ENCODE results near the gene SLC11A2.
"Not testable (repeated sequence)": the region's sequence is repeated elsewhere in the genome, so short reads cannot be mapped to it uniquely, and the experiment has no call there.

The SLC11A2 gene

GRCh38 chr12:50954789-50955188 is 71.4 kb downstream of the SLC11A2 start:
- not testable (repeated sequence) for DNase-seq; H3K27me3 ChIP-seq (replicated peaks; ENCODE audit: control insufficient read depth, insufficient read depth, low read length, poor library complexity, severe bottlenecking); H3K36me3 ChIP-seq (ENCODE audit: control insufficient read depth, insufficient read depth, low read length); H3K9me3 ChIP-seq (ENCODE audit: control insufficient read depth, low read length); H3K4me1 ChIP-seq (ENCODE audit: control insufficient read depth, insufficient read depth, low read length, poor library complexity, severe bottlenecking); H3K4me3 ChIP-seq (ENCODE audit: insufficient read depth, low read depth, low read length, poor library complexity, severe bottlenecking); H3K27ac ChIP-seq (ENCODE audit: insufficient read depth, low read length, poor library complexity, severe bottlenecking)

DNA sequence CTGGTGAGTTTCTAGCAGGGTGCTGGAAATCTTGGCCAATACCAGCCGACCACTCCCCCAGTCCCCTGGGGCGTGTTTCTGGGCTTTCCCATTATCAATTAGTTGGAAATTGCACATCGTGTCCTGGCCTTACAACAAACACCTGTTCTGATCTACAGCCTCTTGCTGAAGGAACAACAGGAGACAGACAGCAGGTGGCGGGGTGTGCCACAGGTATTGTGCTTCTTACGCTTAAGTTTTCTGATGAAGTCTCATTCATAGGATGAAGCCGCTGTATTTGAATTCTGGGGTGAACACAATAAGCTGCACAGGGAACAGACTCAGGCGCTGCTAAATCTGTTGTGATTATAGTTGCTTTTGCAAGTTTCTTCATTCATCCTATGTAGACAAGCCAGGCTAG is 73.1 kb downstream of the SLC11A2 start:
- Histone ChIP-seq H3K9me3 (ENCODE audit: control insufficient read depth, low read length) (no peaks in the 10 kb centered on the region), H3K4me3 (ENCODE audit: insufficient read depth, low read depth, low read length, poor library complexity, severe bottlenecking) (no peak overlapping the region), H3K4me1 (ENCODE audit: control insufficient read depth, insufficient read depth, low read length, poor library complexity, severe bottlenecking) (no peaks in the 10 kb centered on the region), H3K36me3 (ENCODE audit: control insufficient read depth, insufficient read depth, low read length) (no peaks in the 10 kb centered on the region), H3K27ac (ENCODE audit: insufficient read depth, low read length, poor library complexity, severe bottlenecking) (no peak overlapping the region), H3K27me3 (replicated peaks; ENCODE audit: control insufficient read depth, insufficient read depth, low read length, poor library complexity, severe bottlenecking) (no peaks in the 10 kb centered on the region)
- DNase-seq: no peak

- Histone ChIP-seq H3K36me3 (ENCODE audit: control insufficient read depth, insufficient read depth, low read length) (no peaks in the 10 kb centered on the region), H3K27me3 (replicated peaks; ENCODE audit: control insufficient read depth, insufficient read depth, low read length, poor library complexity, severe bottlenecking) (no peaks in the 10 kb centered on the region), H3K4me1 (ENCODE audit: control insufficient read depth, insufficient read depth, low read length, poor library complexity, severe bottlenecking) (no peaks in the 10 kb centered on the region), H3K9me3 (ENCODE audit: control insufficient read depth, low read length) (no peaks in the 10 kb centered on the region), H3K27ac (ENCODE audit: insufficient read depth, low read length, poor library complexity, severe bottlenecking) (no peak within 1 kb of the TSS), H3K4me3 (ENCODE audit: insufficient read depth, low read depth, low read length, poor library complexity, severe bottlenecking) (no peak within 1 kb of the TSS)
- no peak for DNase-seq
These were observed 73.7 kb downstream of the SLC11A2 start, which contains the start of gene HIGD1C for GRCh38 chr12:50952510-50952909. TSS of gene HIGD1C (plus strand) at chr12:50952544. CDS start at chr12:50953999, 1,455 bp downstream.

DNA sequence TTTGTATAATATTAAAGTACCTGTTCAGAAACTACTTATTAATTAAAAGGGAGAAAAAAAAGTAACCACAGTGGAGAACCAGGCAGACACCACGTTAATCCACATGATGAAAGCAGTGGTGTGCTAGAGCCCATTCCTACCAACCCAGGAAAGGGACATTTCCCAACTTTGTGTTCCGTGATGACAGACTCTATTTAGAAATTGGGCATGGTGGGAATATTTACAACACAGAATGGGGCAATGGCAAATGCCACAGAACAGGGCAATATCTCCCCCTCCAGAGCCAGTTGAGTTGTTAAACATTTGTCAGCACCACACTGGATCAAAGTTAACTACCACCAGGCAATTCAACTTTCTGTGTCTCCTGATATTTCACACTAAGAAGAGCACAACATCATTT is 75.1 kb downstream of the SLC11A2 start:
- Histone ChIP-seq H3K9me3 (ENCODE audit: control insufficient read depth, low read length) (no peaks in the 10 kb centered on the region), H3K4me1 (ENCODE audit: control insufficient read depth, insufficient read depth, low read length, poor library complexity, severe bottlenecking) (no peaks in the 10 kb centered on the region), H3K4me3 (ENCODE audit: insufficient read depth, low read depth, low read length, poor library complexity, severe bottlenecking) (no peak overlapping the region), H3K36me3 (ENCODE audit: control insufficient read depth, insufficient read depth, low read length) (no peaks in the 10 kb centered on the region), H3K27me3 (replicated peaks; ENCODE audit: control insufficient read depth, insufficient read depth, low read length, poor library complexity, severe bottlenecking) (no peaks in the 10 kb centered on the region), H3K27ac (ENCODE audit: insufficient read depth, low read length, poor library complexity, severe bottlenecking) (no peak overlapping the region)
- DNase-seq: no peak

DNA sequence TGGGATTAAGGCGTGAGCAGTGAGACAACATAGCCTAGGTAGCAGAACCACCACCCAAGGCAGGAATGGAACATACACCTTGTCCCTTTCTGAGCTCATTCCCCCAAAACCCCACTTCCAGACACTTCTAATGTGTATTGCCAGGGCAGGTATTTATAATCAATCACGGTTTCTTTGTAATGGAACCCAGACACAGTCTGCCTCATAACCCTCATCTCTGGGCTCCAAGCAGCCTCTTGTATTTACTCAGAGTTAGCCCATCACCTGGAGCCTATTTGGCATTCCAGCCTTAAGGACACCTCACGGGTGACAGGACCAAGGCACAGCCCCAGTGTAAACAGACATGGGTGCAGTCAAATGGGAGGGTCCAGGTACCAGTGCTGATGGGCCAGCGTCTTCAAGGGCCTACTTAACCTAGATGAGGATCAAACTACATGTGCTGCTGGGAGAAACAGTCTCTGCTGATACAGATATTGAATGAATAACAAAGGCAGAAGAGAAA is 76.3 kb downstream of the SLC11A2 start:
- no peak overlapping the region for H3K27ac ChIP-seq (ENCODE audit: insufficient read depth, low read length, poor library complexity, severe bottlenecking)
- no peaks in the 10 kb centered on the region for H3K9me3 ChIP-seq (ENCODE audit: control insufficient read depth, low read length)
- no peak overlapping the region for H3K4me3 ChIP-seq (ENCODE audit: insufficient read depth, low read depth, low read length, poor library complexity, severe bottlenecking)
- no peak for DNase-seq
- no peaks in the 10 kb centered on the region for H3K4me1 ChIP-seq (ENCODE audit: control insufficient read depth, insufficient read depth, low read length, poor library complexity, severe bottlenecking)
- no peaks in the 10 kb centered on the region for H3K36me3 ChIP-seq (ENCODE audit: control insufficient read depth, insufficient read depth, low read length)
- no peaks in the 10 kb centered on the region for H3K27me3 ChIP-seq (replicated peaks; ENCODE audit: control insufficient read depth, insufficient read depth, low read length, poor library complexity, severe bottlenecking)

GRCh38 chr12:50948798-50949197 is 77.4 kb downstream of the SLC11A2 start:
- Histone ChIP-seq H3K27ac (ENCODE audit: insufficient read depth, low read length, poor library complexity, severe bottlenecking) (no peak overlapping the region), H3K4me1 (ENCODE audit: control insufficient read depth, insufficient read depth, low read length, poor library complexity, severe bottlenecking) (no peaks in the 10 kb centered on the region), H3K9me3 (ENCODE audit: control insufficient read depth, low read length) (no peaks in the 10 kb centered on the region), H3K4me3 (ENCODE audit: insufficient read depth, low read depth, low read length, poor library complexity, severe bottlenecking) (no peak overlapping the region), H3K27me3 (replicated peaks; ENCODE audit: control insufficient read depth, insufficient read depth, low read length, poor library complexity, severe bottlenecking) (no peaks in the 10 kb centered on the region), H3K36me3 (ENCODE audit: control insufficient read depth, insufficient read depth, low read length) (no peaks in the 10 kb centered on the region)
- no peak for DNase-seq

- Histone ChIP-seq H3K36me3 (ENCODE audit: control insufficient read depth, insufficient read depth, low read length) (no peaks in the 10 kb centered on the region), H3K4me3 (ENCODE audit: insufficient read depth, low read depth, low read length, poor library complexity, severe bottlenecking) (no peak overlapping the region), H3K9me3 (ENCODE audit: control insufficient read depth, low read length) (no peaks in the 10 kb centered on the region), H3K27ac (ENCODE audit: insufficient read depth, low read length, poor library complexity, severe bottlenecking) (no peak overlapping the region), H3K4me1 (ENCODE audit: control insufficient read depth, insufficient read depth, low read length, poor library complexity, severe bottlenecking) (no peaks in the 10 kb centered on the region), H3K27me3 (replicated peaks; ENCODE audit: control insufficient read depth, insufficient read depth, low read length, poor library complexity, severe bottlenecking) (no peaks in the 10 kb centered on the region)
- DNase-seq: no peak
These were observed 78.1 kb downstream of the SLC11A2 start for GRCh38 chr12:50947933-50948626.

- Histone ChIP-seq H3K4me3 (ENCODE audit: insufficient read depth, low read depth, low read length, poor library complexity, severe bottlenecking) (no peak overlapping the region), H3K27ac (ENCODE audit: insufficient read depth, low read length, poor library complexity, severe bottlenecking) (no peak overlapping the region), H3K9me3 (ENCODE audit: control insufficient read depth, low read length) (no peaks in the 10 kb centered on the region), H3K36me3 (ENCODE audit: control insufficient read depth, insufficient read depth, low read length) (no peaks in the 10 kb centered on the region), H3K4me1 (ENCODE audit: control insufficient read depth, insufficient read depth, low read length, poor library complexity, severe bottlenecking) (no peaks in the 10 kb centered on the region), H3K27me3 (replicated peaks; ENCODE audit: control insufficient read depth, insufficient read depth, low read length, poor library complexity, severe bottlenecking) (no peaks in the 10 kb centered on the region)
- no peak for DNase-seq
These were observed 88.5 kb downstream of the SLC11A2 start for GRCh38 chr12:50937653-50938052.

GRCh38 chr12:50936821-50937530 is 89.2 kb downstream of the SLC11A2 start:
- Histone ChIP-seq H3K36me3 (ENCODE audit: control insufficient read depth, insufficient read depth, low read length) (no peaks in the 10 kb centered on the region), H3K4me3 (ENCODE audit: insufficient read depth, low read depth, low read length, poor library complexity, severe bottlenecking) (no peak overlapping the region), H3K27ac (ENCODE audit: insufficient read depth, low read length, poor library complexity, severe bottlenecking) (no peak overlapping the region), H3K27me3 (replicated peaks; ENCODE audit: control insufficient read depth, insufficient read depth, low read length, poor library complexity, severe bottlenecking) (no peaks in the 10 kb centered on the region), H3K4me1 (ENCODE audit: control insufficient read depth, insufficient read depth, low read length, poor library complexity, severe bottlenecking) (no peaks in the 10 kb centered on the region), H3K9me3 (ENCODE audit: control insufficient read depth, low read length) (no peaks in the 10 kb centered on the region)
- no peak for DNase-seq

Measured in effector memory CD4-positive, alpha-beta T cell (primary cell).